CD4-positive, alpha-beta T cell treated with Interleukin-4 for 1 hour (primary cell): ENCODE measurements around the gene MED16.

Source experiments
- DNase-seq, 2 donors: peaks; one replicate each; pipeline ENCODE4 v3.0.0-alpha.2; 2020 to 2022

MED16 gene, protein sequence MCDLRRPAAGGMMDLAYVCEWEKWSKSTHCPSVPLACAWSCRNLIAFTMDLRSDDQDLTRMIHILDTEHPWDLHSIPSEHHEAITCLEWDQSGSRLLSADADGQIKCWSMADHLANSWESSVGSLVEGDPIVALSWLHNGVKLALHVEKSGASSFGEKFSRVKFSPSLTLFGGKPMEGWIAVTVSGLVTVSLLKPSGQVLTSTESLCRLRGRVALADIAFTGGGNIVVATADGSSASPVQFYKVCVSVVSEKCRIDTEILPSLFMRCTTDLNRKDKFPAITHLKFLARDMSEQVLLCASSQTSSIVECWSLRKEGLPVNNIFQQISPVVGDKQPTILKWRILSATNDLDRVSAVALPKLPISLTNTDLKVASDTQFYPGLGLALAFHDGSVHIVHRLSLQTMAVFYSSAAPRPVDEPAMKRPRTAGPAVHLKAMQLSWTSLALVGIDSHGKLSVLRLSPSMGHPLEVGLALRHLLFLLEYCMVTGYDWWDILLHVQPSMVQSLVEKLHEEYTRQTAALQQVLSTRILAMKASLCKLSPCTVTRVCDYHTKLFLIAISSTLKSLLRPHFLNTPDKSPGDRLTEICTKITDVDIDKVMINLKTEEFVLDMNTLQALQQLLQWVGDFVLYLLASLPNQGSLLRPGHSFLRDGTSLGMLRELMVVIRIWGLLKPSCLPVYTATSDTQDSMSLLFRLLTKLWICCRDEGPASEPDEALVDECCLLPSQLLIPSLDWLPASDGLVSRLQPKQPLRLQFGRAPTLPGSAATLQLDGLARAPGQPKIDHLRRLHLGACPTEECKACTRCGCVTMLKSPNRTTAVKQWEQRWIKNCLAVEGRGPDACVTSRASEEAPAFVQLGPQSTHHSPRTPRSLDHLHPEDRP

GRCh38 chr19:892894-893689 is at the start of gene MED16, which contains the start of gene RNU6-9:
Gene MED16 (minus strand): TSS chr19:893187. CDS start chr19:891131, 2,056 bp downstream.
Gene RNU6-9 (plus strand): TSS chr19:893484.
- peak; percentile 93 to 94 for DNase-seq

DNA sequence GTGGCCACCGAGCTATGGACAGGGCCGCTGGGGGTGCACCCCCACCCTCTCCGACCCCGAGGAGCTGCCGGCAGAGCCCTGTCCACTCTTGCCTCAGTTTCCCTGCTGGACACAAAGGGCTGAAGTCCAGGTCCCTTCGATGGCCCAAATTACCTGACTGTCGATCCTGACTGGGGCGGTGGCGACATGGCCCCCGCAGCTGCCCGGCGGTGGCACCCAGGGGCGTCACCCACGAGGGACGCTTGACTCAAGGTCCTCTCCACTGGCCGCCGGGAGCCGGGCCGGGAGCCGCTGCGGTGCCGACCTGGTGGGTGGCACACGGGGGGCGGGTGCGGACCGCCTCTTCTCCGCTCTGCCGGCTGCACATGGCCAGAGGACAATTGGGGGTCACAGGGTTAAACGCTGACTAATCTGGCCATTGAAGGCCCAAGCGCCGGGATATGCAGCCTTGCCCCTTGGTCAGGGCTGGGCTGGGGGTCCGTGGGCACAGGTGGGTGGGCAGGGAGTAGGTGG is 49.2 kb upstream of the MED16 start:
- no peak for DNase-seq

DNA sequence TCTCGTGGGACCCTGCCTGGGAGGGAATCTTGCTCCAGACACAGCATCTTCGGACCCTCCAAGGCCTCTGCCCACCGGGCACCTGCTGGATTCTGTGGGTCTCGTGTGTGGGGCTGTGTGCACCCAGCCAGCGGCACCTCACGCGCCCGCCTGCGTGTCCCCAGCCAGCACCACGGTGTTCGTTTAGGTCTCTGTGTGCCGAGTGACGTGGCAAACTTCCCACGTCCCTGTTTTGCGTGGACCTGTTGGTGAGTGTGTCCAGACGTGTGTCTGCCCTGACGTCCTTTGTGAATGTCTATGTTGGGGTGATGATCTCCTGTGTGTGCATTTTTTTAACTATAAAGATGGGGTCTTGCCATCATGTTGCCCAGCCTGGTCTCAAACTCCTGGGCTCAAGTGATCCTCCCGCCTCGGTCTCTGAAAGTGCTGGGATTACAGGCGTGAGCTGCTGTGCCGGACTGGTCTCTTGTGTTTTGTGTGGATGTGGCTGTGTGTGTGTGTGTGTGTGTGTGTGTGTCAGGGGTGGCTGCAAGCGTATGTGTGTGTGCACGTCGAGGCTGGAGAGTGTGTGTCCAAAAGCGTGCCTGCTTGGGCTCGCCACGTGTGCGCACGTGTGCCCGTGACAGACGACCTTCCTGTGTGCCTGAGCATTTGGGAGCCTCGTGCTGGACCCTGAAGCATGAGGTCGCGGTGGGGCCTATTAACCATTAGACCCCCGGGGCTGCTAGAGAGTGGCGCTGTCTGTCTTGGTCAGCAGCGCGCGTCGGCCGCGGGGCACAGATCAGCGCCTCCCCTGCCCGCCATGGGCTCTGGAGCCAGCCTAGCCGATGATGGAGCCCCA is 48.5 kb upstream of the MED16 start:
- no peak for DNase-seq

- peak; percentile 72 to 81 for DNase-seq
These were observed 47.8 kb upstream of the MED16 start for GRCh38 chr19:940591-941291.

DNA sequence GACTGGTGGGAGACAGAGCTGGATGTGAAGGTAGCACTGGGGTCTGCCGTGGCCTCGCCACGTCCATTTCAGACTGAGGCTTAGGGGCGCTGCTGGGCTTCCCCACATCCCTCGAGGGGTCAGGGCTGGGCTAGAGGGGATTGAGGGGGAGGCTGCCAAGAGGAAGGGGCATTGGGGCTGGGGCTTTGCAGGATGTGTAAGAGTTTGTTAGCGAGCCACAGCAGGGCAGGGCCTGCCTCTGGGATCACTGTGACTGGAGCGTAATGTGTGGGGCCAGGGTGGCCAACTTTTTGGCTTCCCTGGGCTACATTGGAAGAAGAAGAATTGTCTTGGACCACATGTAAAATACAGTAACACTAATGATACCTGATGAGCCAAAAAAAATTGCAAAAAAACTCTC is 46.9 kb upstream of the MED16 start:
- no peak for DNase-seq

DNA sequence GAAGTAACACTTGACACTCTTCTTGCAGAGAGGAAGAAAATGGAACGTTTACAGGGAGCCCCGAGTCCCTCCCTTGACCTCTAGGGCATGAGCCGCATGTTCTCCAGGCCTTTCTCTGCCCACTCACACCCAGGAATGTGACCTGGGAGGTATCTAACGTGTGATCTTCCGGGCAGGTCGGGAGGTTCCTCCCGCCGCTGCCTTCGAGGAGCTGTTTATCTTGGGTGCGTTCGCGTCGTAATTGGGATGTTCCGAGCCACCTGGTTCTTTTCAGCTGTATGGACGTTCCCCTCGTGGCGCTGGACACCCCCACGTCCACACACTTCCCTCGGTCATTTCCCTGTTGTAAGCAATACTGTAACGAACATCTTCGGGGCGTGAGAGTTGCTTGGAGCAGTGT is 46.5 kb upstream of the MED16 start:
- DNase-seq: no peak

- DNase-seq: no peak
These were observed 45.4 kb upstream of the MED16 start for GRCh38 chr19:938233-938923.

- peak; percentile 50 to 64 for DNase-seq
These were observed 44.3 kb upstream of the MED16 start for GRCh38 chr19:937259-937694.

DNA sequence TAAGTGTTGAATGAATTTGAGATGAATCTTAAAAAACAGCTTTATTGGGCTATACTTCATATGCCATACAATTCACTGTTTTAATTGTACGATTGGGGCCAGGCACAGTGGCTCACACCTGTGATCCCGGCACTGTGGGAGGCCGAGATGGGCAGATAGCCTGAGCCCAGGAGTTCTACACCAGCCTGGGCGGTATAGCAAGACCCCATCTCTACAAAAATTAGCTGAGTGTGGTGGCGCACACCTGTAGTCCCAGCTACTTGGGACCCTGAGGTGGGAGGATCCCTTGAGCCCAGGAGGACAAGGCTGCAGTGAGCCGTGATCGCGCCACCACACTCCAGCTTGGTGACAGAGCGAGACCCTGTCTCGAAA is 43.2 kb upstream of the MED16 start:
- no peak for DNase-seq

DNA sequence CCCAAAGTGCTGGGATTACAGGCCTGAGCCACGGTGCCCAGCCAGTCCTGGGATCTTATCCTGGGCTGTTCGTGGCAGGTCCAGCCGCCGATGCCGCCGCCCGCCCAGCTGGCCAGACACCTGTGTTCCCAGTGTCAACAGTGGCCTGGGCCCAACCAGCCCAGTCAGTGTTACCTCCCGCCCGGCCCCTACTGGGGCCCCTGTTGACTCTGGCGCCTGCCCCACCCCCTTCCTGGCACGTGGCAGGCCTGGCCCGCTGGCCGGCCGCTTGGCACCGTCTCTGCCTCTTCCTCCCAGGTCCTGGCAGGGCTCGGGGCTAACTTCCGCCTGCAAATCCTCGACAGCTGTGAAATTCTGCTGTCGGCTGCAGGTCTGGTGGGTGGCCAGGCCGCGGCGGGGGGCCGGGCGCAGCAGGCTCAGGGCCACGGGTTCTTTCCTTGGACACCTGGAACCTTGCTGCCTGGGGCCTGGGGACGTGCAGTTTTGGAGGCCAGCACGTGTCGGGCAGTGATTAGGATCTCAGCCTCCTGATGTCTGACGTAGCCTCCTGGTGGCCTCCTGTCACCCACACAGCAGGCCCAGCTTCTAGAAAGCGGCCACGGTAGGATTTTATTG is 42.0 kb upstream of the MED16 start:
- peak in 1 of 2 donors; percentile 42 for DNase-seq

DNA sequence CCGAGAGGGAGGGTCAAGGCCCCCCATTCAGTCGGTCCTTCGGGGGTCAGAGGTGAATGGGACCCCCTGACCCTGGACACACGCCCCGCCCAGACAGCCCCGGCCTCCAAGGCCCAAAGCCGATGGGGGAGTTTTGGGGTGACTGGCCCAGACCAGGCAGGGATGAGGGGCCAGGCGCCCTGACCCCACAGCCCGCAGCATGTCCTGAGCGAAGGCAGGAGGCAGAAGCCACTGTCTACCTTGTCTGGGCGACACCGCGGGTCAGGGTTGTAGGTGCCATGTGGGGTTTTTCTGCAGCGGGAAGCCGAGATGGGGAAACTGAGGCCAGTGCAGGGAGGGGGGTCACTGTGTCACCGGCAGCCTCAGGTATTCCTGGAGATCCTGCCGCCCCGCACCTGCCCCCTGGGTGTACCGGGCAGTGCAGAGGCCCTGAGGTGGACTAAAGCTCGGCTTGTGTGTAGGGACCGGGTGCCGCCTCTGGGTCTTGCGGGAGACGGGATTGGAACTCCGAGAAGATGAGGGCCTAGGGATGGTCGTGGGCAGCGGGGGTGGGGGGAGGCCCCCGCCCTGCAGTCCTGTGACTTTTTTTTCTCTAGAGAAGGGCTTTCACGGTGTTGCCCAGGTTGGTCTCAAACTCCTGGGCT is 41.3 kb upstream of the MED16 start:
- DNase-seq: no peak

DNA sequence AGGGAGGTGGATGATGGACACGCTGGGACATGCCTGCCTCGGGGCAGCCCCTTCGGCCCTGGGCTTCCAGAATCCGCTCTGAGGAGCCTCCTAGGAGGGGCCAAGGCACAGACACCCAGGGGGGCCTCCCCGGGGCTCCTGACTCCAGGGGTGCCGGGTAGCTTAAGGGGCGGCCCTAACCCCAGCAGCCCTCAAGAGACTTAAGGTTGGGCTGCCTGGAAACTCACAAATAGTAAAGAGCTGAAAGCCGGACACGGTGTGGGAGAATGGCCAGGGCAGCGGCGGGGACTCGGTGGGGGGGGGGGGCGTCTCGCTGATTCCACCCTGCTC is 40.5 kb upstream of the MED16 start:
- DNase-seq: no peak

- DNase-seq: peak in 1 of 2 donors; percentile 33
These were observed 39.9 kb upstream of the MED16 start for GRCh38 chr19:932648-933552.

GRCh38 chr19:931860-932647 is 39.1 kb upstream of the MED16 start:
- no peak for DNase-seq

DNA sequence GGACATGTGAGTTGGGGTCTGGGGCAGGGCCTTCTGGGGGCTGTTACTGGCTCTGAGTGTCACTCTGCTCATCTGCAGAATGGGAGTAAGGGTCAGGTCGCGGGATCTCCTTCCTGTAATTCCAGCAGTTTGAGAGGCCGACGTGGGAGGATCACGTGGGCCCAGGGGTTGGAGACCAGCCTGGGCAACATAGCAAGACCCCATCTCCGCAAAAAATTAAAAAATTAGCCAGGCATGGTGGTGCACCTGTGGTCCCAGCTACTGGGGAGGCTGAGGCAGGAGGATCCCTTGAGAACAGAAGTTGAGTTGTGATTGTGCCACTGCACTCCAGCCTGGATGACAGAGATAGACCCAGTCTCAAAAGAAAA is 36.9 kb upstream of the MED16 start:
- DNase-seq: no peak

- DNase-seq: no peak
These were observed 36.4 kb upstream of the MED16 start for GRCh38 chr19:929203-929890.
